GM21360 (cell line): ENCODE measurements around the gene USP40.

ENCODE experiments used
- ATAC-seq: cut with Tn5 transposase; IDR thresholded peaks from one replicate; pipeline ENCODE4 v1.9.1; 2021; ENCODE audit warnings: mild to moderate bottlenecking, moderate library complexity; ENCODE audit not compliant: unreplicated experiment

The USP40 gene

DNA sequence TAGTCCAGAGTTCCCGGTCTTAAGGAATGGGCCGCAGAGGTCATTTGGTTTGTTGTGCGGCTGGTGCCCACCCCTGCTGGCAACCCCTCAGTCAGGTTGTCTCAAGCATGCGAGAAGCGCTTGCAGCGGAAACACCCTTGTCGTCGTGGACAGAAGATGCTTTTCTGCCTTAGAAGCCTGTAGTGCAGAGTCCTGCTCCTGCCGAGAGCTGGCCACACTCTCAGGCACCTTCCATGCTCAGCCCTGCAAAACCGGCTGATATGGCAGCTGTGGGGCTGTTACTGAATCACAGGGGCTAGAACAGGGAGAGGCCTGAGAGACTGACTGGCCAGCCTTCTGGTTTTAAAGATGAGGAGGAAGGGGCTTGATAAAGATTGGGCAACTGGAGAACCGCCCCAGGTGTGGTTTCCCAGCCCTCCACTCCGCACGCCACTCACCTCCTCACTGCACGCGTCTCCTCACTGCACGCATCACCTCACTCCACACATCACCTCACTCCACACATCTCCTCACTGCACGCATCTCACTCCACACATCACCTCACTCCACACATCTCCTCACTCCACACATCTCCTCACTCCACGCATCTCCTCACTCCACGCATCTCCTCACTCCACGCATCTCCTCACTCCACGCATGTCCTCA, 103.6 kb downstream of the USP40 start:
- ATAC-seq = no peak

DNA sequence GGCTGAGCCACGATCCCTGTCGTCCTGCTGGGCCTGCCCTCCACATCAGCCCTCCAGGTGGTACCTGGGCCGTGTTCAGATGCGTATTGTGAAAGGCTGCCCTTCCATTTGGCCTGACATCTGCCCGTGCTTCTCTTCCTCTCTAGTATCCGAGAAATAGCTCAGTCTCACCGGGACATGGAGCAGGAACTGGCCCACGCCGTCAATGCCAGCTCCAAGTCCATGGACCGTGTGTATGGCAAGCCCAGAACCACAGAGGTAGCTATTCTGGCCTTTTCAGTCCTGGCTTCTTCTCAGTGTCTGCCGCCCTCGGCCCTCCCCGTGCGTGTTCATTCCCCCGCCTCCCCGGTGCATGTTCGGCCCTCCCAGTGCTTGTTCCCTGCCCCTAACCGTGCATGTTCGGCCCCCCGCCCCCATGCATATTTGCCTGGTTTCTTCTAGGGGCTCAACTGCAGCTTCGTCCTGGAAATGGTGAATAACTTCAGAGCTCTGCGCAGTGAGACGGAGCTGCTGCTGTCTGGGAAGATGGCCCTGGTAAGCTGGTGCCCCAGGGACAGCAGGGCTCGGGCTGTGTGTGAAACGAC, 104.3 kb downstream of the USP40 start:
- ATAC-seq = no peak

GRCh38 chr2:233461481-233461891, 105.1 kb downstream of the USP40 start:
- no peak for ATAC-seq

DNA sequence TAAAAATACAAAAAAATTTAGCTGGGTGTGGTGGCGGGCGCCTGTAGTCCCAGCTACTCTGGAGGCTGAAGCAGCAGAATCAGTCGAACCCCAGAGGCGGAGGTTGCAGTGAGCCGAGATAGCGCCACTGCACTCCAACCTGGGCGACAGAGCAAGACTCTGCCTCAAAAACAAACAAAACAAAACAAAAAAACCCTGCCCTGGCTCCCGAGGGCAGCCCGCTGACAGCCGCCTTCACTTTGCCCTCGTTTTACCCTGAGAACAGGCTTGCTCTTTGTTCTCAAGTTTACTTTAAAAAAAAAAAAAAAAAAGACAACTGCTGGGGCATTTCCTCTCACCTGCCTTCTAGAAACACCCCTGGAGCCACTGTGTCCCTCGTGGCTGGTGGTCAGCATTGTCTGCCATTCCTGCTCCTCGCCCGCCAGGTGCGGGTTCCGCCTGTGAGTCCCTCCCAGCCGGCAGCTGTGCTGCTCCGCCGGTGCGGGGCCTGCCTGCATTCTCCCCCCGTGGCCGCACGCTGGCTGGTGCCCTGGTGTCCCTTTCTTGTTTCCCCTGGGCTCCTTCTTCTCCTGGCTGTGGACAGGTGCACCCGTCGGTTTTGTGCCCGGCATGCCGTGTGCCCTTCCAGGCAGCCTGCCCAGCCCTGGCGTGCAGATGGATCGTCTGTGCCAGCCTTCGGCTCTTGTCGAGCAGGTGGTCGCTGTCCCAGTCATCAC, 105.7 kb downstream of the USP40 start:
- no peak for ATAC-seq

DNA sequence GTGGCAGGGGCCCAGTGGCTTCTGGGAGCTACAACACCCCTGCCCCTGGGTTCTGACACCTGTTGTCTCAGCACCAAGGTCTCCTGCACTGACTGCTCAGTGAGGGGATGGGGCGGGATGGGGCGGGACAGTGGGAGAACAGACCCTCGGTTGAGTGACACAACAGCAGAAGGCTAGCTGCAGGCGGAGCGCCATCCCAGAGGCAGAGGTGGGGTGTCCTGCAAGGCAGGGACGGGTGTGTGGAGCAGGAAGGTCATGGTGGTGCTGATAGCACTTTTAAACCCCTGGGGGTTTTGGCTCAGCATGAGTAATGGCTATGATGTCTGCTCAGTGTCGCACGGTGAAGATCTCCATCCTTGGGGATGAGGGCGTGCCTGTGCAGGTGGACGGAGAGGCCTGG, 107.2 kb downstream of the USP40 start:
- ATAC-seq = no peak

DNA sequence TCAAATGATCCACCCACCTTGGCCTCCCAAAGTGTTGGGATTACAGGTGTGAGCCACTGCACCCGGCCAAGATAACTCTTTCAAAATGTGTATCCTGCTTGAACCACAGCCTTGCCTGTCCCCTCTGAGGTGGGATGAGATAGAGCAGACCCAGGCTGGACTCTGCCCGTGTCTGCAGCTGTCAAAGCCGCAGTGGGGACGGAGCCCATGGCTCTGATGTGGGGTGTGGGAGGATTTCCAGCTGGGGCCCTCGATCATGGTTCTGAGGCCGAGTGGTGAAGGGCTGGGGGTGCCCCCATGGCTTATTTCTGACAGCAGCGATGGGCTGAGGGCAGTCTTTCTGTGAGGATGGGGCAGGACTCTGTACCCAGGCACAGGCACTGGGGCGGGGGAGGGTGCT, 107.8 kb downstream of the USP40 start:
- ATAC-seq = no peak

GRCh38 chr2:233458031-233458610, 108.5 kb downstream of the USP40 start:
- no peak for ATAC-seq

- ATAC-seq = no peak
Observed at GRCh38 chr2:233457356-233457755, 109.2 kb downstream of the USP40 start.

- ATAC-seq = no peak
Observed at GRCh38 chr2:233456934-233457333, 109.6 kb downstream of the USP40 start.

DNA sequence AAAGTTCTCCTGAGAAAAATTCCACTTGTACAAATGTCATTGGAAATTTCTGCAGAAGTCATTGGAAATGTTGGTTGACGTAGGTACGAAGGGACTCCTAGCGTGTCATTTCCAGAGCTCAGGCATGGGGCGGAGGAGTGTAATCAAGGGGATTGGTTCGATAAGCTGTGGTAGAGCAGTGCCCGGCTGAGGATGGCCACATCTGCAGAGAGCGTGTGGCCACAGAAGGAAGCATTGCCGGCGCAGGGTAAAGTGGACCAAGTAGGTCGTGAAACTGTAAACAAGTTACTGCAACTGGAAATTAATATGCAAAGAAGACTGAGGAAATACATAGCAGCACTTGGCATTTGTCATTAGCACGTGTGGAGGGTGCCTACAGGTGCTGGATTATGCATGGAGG, 110.5 kb downstream of the USP40 start:
- ATAC-seq = no peak

- no peak for ATAC-seq
Observed at GRCh38 chr2:233455491-233455890, 111.1 kb downstream of the USP40 start.

- ATAC-seq = no peak
Observed at GRCh38 chr2:233455006-233455405, 111.6 kb downstream of the USP40 start.

DNA sequence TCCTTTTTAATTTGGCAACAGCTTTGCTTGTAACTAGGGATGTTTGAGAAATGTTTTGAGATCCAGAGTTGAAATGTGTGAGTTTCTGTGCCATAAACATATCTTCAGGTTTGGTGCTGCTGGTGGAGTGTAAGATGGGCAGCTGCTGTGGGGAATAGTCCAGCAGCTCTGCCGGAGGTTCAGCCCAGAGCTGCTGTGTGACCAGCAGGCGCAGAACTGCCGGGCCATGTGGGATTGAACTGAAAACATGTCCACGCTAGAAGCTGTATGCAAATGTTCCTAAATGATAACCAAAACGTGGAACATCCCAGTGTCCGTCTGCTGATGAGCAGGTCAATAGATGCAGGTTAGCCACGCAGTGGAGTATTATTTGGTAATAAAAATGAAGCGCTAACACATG, 112.7 kb downstream of the USP40 start:
- ATAC-seq = no peak

DNA sequence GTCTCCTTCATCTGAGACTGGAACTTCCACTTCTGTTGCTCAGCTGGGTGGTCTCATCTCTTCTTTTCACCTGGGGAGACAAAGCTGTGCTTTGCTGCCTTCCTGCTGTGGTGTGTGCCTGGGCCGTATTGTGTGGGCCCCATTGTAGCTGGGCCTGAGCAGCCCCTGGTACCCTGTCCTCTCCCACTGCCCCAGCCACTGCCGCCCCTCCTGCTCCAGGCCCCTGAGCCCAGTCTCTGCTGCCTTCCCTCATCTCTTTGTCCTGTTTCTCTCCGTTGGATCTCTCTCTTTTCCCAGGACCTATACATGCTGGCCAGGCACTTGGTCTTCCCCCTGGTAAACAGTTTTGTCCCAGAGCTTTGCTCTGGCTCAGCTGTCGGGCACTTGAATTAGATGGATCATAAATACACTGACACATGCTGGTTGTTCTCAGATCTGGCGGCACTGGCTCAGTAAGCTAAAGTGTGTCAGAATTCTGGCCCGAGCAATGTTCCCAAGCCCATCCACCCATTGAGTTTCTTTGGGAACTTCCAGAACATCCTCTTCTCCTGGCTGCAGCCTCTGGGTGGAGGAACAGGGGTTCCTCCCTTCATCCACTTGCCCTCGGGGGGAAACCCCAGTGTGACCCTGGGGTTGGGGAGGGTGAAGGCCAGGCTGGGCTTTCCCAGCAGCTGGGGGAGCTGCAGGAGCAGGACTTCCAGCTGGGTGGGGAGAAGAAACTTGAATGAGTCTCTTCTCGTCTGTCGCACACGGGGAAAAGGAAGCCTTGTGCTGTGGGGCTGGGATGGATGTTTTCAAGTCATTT, 113.3 kb downstream of the USP40 start:
- no peak for ATAC-seq

GRCh38 chr2:233451950-233452349, 114.6 kb downstream of the USP40 start:
- no peak for ATAC-seq

DNA sequence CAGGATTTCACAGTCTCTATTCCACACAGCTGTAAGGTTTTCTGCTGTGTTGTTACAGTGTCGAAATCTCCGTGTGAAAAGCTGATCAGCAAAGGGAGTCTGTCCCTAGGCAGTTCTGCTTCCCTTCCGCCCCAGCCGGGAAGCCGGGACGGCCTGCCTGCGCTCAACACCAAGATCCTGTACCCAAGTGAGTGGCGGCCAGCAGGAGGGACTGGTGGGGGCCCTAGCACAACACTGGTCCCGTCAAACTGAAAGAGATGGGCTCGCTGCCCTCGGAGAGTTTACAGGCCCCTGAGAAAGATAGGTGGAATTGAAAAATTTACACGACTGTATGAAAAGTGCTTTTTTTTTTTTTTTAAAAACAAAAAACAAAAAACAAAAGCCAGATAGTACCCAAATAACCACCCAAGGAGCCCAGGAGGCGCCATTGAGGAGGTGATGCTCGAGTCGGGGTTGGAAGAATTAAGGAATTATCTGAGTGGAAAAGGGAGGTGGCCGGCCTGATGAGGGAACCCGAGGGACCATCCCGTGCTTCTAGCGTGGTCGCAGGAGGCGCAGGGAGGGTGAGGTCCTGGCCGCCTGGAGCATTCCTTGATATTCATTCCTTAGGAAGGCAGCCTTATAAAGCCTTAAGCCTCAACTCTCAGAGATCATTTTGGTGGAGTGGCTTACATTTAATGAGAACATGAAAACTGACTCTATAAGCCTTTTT, 115.6 kb downstream of the USP40 start:
- no peak for ATAC-seq

GRCh38 chr2:233449921-233450863, 116.4 kb downstream of the USP40 start:
- no peak for ATAC-seq

GRCh38 chr2:233449081-233449901, 117.3 kb downstream of the USP40 start:
- no peak for ATAC-seq

DNA sequence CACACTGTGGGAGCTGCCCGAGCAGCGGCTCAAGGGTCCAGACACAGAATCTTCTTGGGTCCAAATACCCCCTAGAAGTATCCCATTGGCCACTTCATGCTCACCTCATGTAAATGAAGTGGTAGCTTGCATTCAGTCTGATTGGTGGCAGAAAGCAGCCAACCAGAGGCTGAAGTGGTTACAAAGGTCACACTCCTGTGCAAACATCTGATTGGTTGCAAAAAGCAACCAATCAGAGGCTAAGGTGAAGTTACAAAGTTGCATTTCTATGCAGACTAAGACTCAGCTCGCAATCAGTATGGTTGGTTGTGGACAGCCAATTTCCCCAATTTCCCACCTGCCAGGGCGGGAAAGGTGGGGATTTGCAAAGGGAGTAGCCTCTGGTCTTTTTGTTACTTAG, 118.0 kb downstream of the USP40 start:
- ATAC-seq = no peak
